BJ (cell line): Measurements from ENCODE around the gene NELL2. TPM values are rescaled to one million over a fixed set of nuclear protein-coding genes. Genes with fewer than 3 reads are reported as not detected.
A peak's percentile ranks its signal among the peaks of the same experiment; 100 is the strongest.

Experiments used
- CTCF ChIA-PET: fragments of 350-600 bp; formaldehyde crosslinking; extraction: SDS; loops from one replicate; lab custom pipeline; 2021; ENCODE audit warnings: antibody characterized with exemption, inconsistent platforms; lab: Yijun Ruan, JAX
- POLR2A ChIA-PET: fragments of 300-600 bp; sonication (Branson Sonifier 250); formaldehyde crosslinking; extraction: SDS; loops from one replicate; lab custom pipeline; 2021; ENCODE audit warnings: antibody characterized with exemption; lab: Charles Lee
- DNase-seq: peaks from one replicate; pipeline ENCODE4 v3.0.0-alpha.2; 2011; ENCODE audit warnings: low read depth
- H3K27me3 ChIP-seq: 2 replicates; pipeline ENCODE4 v1.6.0; 2011; ENCODE audit warnings: low read length; ENCODE audit not compliant: control insufficient read depth, insufficient read depth
- H3K36me3 ChIP-seq: 2 replicates; pipeline ENCODE4 v1.5.1; 2011; ENCODE audit warnings: low read length; ENCODE audit not compliant: control insufficient read depth, insufficient read depth
- H3K4me3 ChIP-seq: 2 replicates; pipeline ENCODE4 v1.5.1; 2011; ENCODE audit warnings: low read depth, mild to moderate bottlenecking, control low read depth, low read length
- CTCF ChIP-seq: IDR thresholded peaks from 2 replicates; pipeline ENCODE4 v1.5.1; 2011; ENCODE audit warnings: low read depth, mild to moderate bottlenecking, control low read depth, inconsistent platforms, low read length, moderate library complexity; ENCODE audit not compliant: insufficient read depth
- polyA plus RNA-seq: library from polyadenylated mRNA; depleted of rRNA; stranded (reverse); fragments of >200 nt; gene quantifications from 2 replicates; pipeline ENCODE4 v1.2.3, GENCODE V29; 2011

Gene NELL2
- polyA plus RNA-seq, 1 experiment: 0.23 TPM

GRCh38 chr12:44889926-44890325 is 13.8 kb upstream of the NELL2 start:
- POLR2A ChIA-PET: no interaction called here
- TF ChIP-seq CTCF: no peak
- CTCF ChIA-PET: interaction anchor here (0.9 kb wide), 1 partner anchor 37 kb away, joined by 3 read pairs; no protein-coding TSS in a partner anchor

GRCh38 chr12:44889162-44889561 is 13.0 kb upstream of the NELL2 start:
- no peak for TF ChIP-seq CTCF
- H3K36me3 ChIP-seq: no peaks in the 10 kb centered on the region
- CTCF ChIA-PET: no interaction called here
- DNase-seq: no peak
- H3K27me3 ChIP-seq: no peaks in the 10 kb centered on the region
- no peak overlapping the region for H3K4me3 ChIP-seq
- POLR2A ChIA-PET: no interaction called here

More at GRCh38 chr12:44889926-44890325, 13.8 kb upstream of the NELL2 start:
- Histone ChIP-seq H3K27me3 (no peaks in the 10 kb centered on the region), H3K36me3 (no peaks in the 10 kb centered on the region), H3K4me3 (no peak overlapping the region)
- DNase-seq: no peak

GRCh38 chr12:44885902-44886301 is 9.8 kb upstream of the NELL2 start:
- ChIA-PET CTCF (no interaction called here), POLR2A (no interaction called here)
- no peak for DNase-seq
- Histone ChIP-seq H3K4me3 (no peak overlapping the region), H3K27me3 (no peaks in the 10 kb centered on the region), H3K36me3 (no peaks in the 10 kb centered on the region)
- no peak for TF ChIP-seq CTCF

- no peak for TF ChIP-seq CTCF
- ChIA-PET CTCF (no interaction called here), POLR2A (no interaction called here)
- Histone ChIP-seq H3K4me3 (no peak overlapping the region), H3K27me3 (peaks cover 5% of the 10 kb centered on the region; the same call in 1 of the 2 replicates), H3K36me3 (no peaks in the 10 kb centered on the region)
- no peak for DNase-seq
Measured at GRCh38 chr12:44881197-44881596, 5.1 kb upstream of the NELL2 start.

- ChIA-PET CTCF (interaction anchor here (0.5 to 1.1 kb wide), 2 partner anchors 15 to 869 kb away, joined by 3 read pairs; no protein-coding TSS in a partner anchor), POLR2A (no interaction called here)
- Histone ChIP-seq H3K4me3 (peak overlapping the region; percentile 46), H3K36me3 (no peaks in the 10 kb centered on the region), H3K27me3 (peaks cover 13% of the 10 kb centered on the region)
- no peak for DNase-seq
- TF ChIP-seq CTCF: 0 out of 2 replicates have a peak, but pooled peaks have one; percentile 4
Measured at GRCh38 chr12:44876544-44877410, 662 bp upstream of the NELL2 start.
